ENCODE measurements around the gene FBLN5.

FBLN5 gene

GRCh38 chr14:91947475-91948184 lies at the start of gene FBLN5:
FBLN5 (minus strand) TSS chr14:91947694; CDS start chr14:91947229, 465 bp downstream.
- DNase-seq (ENCODE audit: low spot score), result peak; percentile 23

GRCh38 chr14:91996948-91997371 lies 49.5 kb upstream of the FBLN5 start:
- peak; percentile 78 for DNase-seq (ENCODE audit: low spot score)

- DNase-seq (ENCODE audit: low spot score), result no peak
These were observed 39.7 kb upstream of the FBLN5 start for GRCh38 chr14:91987192-91987591.

- no peak for DNase-seq (ENCODE audit: low spot score)
These were observed 38.2 kb upstream of the FBLN5 start for GRCh38 chr14:91985521-91986255.

- DNase-seq (ENCODE audit: low spot score), result peak; percentile 53
These were observed 37.5 kb upstream of the FBLN5 start for GRCh38 chr14:91985008-91985407.

- no peak for DNase-seq (ENCODE audit: low spot score)
These were observed 36.1 kb upstream of the FBLN5 start for GRCh38 chr14:91983588-91983987.

GRCh38 chr14:91980157-91980556 lies 32.7 kb upstream of the FBLN5 start:
- peak; percentile 99 for DNase-seq (ENCODE audit: low spot score)

GRCh38 chr14:91977884-91978283 lies 30.4 kb upstream of the FBLN5 start:
- DNase-seq (ENCODE audit: low spot score), result no peak

GRCh38 chr14:91975763-91976162 lies 28.3 kb upstream of the FBLN5 start:
- DNase-seq (ENCODE audit: low spot score), result no peak

GRCh38 chr14:91971188-91971778 lies 23.8 kb upstream of the FBLN5 start:
- no peak for DNase-seq (ENCODE audit: low spot score)

- DNase-seq (ENCODE audit: low spot score), result no peak
These were observed 20.8 kb upstream of the FBLN5 start for GRCh38 chr14:91968280-91968679.

- DNase-seq (ENCODE audit: low spot score), result no peak
These were observed 17.2 kb upstream of the FBLN5 start for GRCh38 chr14:91964724-91965123.

- no peak for DNase-seq (ENCODE audit: low spot score)
These were observed 16.5 kb upstream of the FBLN5 start for GRCh38 chr14:91964011-91964410.

- no peak for DNase-seq (ENCODE audit: low spot score)
These were observed 16.0 kb upstream of the FBLN5 start for GRCh38 chr14:91963465-91963864.

GRCh38 chr14:91961297-91962220 lies 14.1 kb upstream of the FBLN5 start:
- no peak for DNase-seq (ENCODE audit: low spot score)

GRCh38 chr14:91957876-91958313 lies 10.4 kb upstream of the FBLN5 start:
- no peak for DNase-seq (ENCODE audit: low spot score)

- no peak for DNase-seq (ENCODE audit: low spot score)
These were observed 9.1 kb upstream of the FBLN5 start for GRCh38 chr14:91956616-91957015.

- no peak for DNase-seq (ENCODE audit: low spot score)
These were observed 7.7 kb upstream of the FBLN5 start for GRCh38 chr14:91955168-91955567.

- DNase-seq (ENCODE audit: low spot score), result no peak
These were observed 5.9 kb upstream of the FBLN5 start for GRCh38 chr14:91953170-91953985.

- no peak for DNase-seq (ENCODE audit: low spot score)
These were observed 646 bp downstream of the FBLN5 start for GRCh38 chr14:91946622-91947474.
